Non-pigmented ciliary epithelial cell (primary cell): Measurements from ENCODE around the gene HIVEP2.

ENCODE experiments used
- DNase-seq: peaks from one replicate; pipeline ENCODE4 v3.0.0-alpha.2; 2010; ENCODE audit warnings: low read depth

The HIVEP2 gene

DNA sequence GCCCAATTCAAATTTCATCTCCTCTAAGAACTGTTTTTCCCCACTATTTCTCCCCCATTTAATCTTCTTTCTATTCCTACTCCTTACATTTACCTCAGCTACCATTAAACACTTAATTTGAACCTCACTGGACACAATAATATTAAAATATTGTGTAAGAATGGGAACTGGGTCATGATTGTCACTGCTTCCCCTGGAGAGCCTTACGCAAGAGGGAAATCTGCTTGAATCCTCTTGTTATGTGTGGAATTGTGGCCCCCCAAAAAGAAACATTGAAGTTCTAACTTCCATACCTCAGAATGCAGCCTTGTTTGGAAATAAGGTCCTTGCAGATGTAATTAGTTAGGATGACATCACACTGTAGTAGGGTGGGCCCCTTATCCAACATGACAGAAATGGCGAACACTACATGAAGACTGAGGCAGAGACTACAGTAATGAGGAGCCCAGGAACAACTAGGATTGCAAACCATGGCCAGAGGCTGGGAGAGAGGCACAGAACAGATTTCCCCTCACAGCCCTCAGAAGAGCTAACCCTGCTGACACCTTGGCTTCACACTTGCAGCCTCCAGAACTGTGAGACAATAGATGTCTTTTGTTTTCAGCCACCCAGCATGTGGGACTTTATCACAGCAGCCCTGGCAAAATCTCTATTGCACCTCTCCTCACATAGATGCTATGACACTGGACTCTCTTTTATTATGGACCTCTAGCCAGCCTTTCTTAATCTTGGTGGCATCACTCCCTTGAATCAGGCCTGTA is 29.9 kb downstream of the HIVEP2 start:
- DNase-seq: no peak

DNA sequence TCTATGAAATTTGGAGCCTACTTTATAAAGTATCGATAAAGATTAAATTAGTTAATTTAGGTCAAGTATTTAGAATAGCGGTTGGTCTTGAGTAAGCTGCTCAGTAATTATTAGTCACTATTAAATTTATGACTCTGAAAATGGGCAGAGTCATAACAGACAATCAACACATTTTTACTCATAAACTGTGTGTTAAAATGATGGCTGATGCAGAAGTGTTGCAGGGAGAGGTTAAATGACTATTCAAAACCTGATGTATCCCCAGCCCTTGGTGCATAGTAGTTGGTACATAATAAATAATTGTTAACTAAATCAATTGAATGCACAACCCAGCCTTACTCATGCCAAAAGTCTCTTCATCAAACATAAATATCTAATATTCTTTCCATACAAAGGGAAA is 30.6 kb downstream of the HIVEP2 start:
- no peak for DNase-seq

DNA sequence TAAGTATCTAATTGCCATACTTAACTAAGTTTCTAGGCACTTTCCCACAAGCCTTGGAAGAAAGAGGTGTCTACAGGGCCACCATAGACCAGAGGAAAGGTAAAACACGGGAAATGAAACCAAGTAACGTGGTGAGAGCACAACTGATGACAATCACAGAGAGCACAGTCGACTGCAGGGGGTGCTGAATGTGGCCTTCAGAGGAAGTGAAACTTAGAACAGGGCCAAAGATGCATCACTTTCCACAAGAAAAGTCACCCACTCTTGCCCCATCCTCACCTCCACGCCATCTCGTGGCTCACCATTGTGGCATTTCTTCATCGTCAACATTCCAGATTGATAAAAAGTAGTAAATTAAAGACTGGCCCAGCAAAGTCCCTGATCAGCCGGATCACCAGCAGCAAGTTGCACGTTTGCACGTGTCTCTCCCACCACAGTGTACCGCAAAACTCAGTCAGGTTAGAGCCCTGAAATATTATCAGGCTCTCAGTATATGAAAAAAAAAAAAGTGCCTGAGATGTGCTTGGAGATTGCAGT is 31.4 kb downstream of the HIVEP2 start:
- no peak for DNase-seq

DNA sequence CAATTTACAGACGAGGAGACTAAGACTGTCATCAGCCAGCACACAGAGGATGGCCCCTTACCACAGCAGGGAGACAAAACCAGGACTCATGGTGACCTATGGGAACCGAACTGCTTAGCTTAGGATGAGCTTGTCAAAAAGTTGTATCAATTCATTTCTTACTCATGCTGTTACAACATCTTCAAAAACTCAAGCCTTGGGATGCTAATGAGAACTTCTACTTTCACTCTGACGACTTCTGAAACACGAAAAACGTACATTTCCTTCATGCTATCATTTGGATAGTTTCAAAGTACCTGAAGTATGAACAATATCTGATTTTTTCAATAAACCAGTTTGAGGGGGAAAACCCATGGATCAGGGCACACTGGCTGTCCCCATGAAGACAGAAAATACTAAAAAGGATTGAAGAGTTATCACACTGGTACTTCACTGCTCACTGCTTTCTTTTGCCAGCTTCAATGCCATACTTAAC is 31.9 kb downstream of the HIVEP2 start:
- DNase-seq: no peak

DNA sequence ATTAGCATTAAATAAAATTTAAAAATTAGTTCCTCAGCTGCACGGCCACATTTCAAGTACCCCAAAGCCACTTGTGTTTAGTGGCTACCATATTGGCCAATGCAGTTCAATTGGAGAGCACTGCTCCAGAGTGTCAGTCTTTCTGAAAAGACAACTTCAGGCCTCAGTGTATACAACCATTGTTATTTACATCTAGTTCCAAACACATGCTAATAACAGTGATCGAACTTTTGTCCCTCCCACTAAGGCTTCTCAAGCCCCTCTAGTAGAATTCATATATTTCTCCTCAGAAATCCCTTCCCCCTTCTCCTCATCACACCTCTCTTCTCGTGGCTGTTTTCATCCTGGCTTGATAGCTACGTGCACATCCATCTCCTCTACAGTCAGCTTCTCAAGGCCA is 32.9 kb downstream of the HIVEP2 start:
- DNase-seq: no peak

DNA sequence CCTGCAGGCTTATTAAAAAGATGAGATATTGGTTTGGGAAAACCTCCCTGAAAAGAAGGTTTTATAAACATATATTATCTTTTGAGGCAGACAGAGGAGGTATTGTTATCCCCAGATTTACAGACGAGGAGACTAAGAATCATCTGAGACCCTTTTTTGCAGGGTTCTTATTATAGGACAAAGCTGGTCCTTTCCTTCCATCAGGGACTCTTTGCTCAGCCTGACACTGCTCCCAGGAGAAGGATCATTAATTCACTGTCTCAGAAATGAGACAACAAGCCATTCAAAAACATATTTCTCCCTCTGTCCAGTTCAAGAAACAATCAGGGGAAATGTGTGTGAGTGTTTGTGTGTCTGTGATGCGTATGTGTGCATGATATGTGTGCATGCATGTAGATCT is 33.5 kb downstream of the HIVEP2 start:
- DNase-seq: no peak

DNA sequence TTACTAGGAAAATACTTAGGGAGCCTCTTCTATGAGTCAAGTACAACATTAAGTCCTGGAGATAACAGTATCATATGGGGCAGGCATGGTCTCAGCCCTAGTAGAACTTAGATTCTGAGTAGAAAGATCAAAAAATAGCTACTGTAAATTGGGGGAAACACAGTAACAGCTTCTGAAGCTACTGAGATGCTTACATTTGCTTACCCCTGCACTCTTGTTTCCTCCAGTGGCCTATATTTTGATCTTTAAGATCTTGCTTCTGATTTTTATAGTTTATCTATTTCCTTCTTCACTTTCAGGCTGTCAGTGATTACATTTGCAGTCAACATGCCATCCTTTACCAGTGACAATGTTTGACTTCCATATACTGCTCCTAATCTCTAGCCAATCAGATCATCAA is 35.3 kb downstream of the HIVEP2 start:
- DNase-seq: no peak

DNA sequence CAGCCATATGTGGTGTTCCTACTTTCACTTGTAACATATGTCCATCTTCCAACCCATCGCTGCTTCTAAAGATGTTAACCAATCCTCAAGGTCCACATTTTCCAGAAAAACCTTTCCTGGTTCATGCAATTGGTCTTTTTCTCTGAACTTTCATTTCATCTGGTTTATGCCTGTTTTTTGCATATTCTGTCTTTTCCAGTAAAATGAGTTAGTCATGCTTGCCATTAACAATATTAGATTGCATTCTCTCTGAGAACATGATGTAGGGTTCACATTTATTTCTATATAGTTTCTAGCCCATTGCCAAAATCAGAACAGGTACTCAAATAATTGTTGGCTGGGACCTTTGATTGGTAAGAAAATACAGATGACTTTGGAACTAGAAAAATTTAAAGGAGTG is 36.7 kb downstream of the HIVEP2 start:
- DNase-seq: no peak

DNA sequence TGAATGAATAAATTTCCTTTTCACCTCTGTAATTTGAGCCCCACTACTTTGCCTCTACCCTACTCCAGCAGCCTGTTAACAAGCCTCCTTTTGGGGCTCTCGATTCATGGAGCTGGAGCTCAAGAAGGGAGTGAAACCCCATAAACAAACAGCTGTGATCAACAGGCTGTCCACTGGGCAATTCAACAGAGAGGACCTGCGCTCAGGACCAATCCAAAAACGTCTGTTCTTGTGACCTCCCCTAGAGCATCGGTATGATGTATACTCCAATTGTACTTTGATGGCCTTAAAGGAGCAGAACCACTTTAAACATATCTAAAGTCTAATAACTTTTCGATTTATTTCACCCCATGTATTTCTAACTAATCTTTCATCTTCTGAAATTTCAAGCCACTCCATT is 37.4 kb downstream of the HIVEP2 start:
- DNase-seq: no peak

DNA sequence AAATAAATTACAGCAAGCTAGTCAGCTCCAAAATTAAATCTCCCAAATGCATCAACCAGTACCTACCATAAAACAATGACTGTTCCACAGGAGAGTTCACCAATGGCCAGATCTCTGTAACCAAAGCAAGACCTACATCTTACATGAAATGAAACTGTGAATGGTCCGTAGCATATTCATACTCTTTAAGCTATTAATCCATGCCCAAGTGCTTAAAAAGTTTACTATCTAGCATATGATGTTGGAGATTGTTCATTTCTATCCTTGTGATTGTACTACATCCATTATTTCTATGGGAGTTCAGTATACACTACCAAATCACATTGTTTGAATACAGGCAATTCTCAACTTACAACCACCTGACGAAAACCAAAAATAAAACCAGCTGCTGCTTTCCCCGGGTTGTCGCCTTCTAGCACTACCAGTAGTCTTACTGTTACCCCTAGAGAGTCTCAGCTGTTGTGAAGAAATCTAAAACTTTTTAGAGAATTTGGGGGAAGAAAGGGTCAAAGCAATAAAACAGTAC is 38.0 kb downstream of the HIVEP2 start:
- DNase-seq: no peak

DNA sequence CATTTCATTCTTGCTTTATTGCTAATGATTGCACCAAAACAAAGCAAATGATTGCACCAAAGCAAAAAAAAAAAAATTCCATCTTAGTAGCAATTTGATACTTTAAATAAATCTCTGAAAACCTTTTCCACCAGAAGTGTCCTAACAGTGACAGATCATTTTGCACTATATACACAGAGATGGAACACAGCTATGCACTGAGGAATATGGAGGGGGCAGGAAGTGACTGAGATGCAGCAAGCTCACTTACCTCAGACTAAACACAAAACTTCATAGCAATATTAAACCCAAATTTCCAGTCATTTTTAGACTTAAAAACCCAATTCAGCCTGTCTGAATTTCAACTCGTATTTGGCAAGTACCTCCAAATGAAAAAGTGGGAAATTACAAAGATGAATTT is 41.2 kb downstream of the HIVEP2 start:
- no peak for DNase-seq

DNA sequence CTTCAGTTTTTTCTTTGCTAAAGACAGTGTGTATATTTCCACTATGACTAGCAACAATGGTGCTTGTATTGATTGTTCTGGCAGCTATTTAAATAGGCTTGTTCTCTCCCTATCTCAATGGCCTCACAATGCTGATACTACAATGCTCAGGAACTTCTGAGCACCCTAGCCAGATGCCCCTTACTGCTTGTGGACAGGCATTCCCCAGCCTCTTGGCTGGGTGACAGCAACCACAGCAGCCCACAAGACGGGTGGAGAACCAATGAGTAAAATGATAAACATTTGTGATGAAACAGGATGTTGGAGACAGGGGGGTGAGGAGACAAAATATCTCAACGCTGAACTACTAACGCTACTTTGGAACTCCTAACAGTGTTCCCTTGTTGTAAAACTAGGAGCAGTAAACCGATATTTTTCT is 42.3 kb downstream of the HIVEP2 start:
- peak; percentile 98 for DNase-seq

DNA sequence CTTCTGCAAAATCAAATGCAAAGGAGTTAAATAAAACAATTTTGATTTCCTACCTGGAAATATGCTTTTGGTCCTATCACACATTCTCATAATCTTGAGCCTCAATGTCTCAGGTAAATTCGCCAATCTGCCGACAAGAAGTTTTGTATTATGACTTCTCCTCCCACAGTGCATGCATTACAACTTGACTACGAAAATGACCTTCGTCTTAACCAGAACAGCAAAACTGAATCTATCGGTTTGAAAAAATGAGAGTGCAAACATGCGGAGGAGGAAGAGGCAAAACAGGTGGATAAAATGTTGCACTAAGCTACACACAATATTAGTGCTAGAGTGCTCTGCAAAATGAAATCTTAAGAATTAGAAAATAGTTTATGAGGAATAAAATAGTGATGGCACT is 43.4 kb downstream of the HIVEP2 start:
- DNase-seq: no peak

DNA sequence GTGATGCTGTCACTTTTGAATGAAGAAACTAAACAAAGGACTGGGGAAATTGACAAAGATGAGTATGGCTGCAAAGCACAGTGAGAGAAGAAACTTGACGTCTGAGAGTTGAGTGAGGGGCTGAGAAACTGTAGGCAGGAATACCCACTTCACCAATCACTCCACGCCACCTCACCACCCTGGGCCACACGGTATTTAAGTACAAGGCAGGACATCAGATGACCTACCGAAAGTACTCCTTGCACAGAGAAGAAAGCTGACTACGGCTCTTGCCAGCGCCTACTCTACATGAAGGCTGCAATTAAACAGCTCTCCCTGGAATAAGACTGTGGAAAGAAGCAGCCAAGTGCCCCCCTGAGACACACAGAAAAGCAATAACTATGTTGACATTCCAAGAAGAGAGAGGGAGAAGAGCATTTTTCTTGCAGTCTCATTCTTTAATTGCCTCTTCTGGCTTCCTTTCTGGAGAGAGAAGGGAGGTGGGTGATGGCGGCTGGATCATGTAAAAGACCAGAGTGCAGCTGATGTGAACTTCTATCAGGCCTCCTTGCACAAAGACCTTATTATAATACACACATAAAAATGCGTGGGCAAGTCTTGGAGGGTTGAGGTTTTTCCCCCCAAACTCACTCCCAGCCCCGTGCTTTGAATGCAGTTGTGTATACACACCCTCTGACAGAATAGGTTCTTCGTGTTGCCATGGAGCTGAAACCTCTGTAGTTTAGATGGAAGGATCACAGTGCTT is 44.6 kb downstream of the HIVEP2 start:
- no peak for DNase-seq

DNA sequence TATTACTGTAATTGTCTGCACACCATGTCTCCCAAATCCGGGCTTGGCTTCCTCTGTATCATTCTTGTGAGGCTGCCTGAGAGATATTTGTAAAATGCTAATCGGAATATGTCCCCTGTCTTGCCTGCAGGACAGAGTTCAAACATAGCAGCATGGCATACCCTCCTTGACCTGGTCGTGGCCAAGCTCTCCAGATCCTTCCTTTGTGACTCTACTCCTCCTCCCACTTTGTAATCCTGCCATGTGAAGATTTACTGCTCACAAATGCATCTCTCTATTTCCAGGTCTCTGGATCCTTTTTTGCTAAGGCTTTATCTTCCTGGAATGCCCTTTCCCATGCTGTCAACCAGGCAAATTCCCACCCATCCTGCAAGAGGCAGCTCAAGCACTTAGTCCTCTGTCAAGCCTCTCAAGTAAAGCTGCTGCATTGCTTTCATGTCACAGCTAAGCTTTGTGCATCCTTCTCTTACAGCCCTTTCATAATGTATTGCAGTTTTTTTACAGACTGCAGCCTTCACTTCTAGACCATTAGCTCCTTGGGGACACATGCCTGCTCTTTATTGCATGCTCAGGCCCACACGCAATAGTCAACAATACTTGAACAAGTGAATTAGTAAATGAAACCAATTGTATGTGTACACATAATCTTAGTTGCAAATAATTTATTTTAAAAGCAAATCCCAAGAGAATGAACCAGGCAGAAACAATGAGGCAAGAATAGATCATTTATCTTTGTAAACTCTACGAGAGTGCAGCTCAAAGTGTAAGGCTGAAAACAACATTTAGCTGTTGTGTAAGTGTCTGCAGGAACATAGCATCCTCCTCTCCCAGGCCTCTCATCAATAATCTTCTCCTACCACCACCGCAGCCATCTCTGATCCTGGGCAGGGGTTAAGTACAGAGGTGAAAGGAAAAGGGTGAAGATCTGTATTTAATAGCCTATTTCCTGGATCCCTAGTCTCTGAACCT is 45.8 kb downstream of the HIVEP2 start:
- no peak for DNase-seq

DNA sequence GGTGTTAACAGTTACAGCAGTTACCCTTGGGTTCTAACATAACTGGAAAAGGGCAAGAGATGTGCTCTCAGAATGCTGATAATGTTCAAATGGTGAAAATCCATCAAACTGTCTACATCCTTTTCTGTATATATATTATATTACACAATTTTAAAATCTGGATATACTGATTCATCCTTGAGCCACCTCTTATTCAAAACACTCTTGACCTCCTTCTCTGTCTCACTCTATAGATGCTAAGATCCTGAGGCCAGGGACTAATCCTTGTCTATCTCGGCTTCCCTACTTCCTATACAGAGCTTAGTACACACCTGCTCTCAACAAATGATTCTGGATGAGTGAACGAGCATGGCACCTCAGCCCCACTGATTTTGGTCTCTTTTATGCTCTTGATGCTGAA is 47.3 kb downstream of the HIVEP2 start:
- no peak for DNase-seq

DNA sequence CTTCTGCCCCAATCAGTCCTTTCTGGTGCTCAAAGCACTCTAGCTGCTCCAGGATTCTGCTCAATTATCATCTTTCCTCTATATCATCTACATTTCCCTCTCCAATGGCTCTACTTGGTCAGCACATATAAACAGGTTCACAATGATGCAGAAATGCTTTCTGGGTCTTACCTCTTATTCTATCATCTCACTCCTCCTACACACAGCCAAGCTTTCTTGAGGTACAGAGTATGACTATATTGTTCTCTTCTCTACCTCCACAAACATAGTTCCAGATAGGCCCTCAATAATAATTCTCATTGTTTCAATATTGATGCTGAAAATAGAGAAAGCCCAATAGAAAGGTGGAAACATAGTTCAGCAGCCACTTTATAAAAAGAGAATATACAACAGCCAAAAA is 48.2 kb downstream of the HIVEP2 start:
- DNase-seq: no peak

DNA sequence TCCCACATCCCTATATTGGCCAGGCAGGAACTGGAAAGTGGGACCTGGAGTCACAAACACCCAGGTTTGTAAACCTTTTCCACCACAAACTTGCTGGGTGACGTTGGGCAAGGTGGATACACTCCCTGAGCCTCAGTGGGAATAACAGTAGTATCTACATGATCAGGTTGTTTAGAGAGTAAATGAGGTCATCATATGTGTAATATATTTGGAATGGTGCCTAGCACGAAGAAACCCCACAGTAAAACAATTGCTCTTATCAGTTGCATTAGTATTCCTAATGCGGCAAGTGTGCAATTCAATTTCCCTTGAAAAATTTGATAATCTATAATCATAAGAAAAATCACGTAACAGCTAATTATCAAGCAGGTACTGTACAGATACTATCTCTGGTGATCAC is 51.9 kb downstream of the HIVEP2 start:
- DNase-seq: no peak

DNA sequence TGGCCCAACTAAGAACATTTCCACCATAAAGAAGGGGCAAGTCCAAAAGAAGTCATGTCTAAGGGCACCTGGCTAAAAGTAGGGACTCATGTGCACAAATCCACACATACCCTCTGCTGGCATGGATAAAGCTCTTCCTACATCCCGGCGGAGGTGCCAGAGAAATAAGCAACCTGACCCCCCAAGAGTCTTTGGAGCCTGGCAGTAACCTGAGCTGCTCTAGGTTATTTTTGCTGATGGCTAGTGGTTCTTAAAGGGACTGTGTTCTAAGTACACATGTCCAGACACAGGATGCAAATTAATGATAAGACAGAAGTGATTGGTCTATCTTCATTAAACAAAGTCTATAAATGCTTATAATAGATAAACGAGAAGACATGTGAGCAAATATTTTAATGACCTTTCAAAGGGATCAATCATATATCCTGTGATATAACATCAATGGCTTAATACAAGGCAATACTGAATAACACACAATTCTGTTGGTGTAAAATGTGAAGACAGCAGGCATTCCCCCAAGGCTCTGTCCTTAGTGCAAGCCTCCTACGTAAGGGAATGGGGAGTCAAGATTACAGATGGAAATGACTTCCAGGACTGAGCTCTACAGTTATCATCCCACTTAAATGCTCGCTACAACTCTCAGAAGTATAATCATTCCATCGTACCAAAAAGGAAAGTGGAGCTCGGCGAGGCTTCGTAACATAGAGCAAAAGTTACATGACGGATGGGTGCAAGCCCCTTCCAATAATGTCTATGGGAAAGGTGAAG is 52.5 kb downstream of the HIVEP2 start:
- DNase-seq: no peak

DNA sequence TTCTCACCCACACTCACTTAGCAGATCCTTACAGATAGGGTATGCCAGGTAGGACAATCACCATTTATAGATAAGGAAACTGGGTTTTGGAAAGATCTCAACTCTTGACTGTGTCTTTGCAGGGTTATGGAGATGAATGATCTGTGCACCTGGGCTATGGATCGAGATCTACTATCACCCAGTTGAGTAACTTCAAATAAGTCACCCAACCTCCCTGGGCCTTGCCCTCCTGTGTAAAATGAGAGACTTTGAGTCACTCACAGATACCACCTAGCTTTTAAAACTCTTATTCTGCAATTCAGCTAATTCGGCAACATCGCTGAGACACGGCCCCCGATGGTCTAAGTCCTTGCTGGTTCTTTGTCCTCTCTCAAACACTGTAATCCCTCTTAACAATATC is 53.5 kb downstream of the HIVEP2 start:
- no peak for DNase-seq

DNA sequence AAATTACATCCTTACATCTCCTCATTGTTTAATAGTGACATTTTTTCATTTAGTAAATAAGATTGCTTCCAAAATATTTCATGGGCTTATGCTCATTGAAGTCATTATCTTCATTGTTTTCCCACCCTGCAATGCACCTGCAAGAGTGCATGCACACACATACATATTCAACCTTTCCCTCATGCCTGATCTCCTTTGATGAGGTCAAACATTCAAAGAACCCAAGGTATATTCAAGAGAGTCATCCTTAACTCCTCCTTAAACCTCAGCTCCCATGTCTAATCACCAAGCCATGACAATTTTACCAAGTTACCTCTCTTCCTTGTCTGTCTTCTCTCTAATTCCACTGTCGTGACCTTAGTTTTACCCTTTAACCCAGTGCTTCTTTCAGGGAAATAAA is 56.5 kb downstream of the HIVEP2 start:
- DNase-seq: no peak
